ENCODE results near the gene CENPVL2. TPM values are rescaled to one million over a fixed set of nuclear protein-coding genes. Genes with fewer than 3 reads are reported as not detected.
"Not testable (repeated sequence)": the region's sequence is repeated elsewhere in the genome, so short reads cannot be mapped to it uniquely, and the experiment has no call there.

Gene CENPVL2
- total RNA-seq, 2 donors from 2014 or later, result 0.53 to 0.64 TPM

GRCh38 chrX:51697397-51697796 is 14.8 kb upstream of the CENPVL2 start:
- no peak overlapping the region for H3K9ac ChIP-seq (ENCODE audit: extremely low read depth, low read length, poor library complexity, severe bottlenecking)
- no peak for DNase-seq
- Mint-ChIP-seq H3K4me3 (no peak overlapping the region), H3K27ac (no peak overlapping the region), H3K4me1 (no peaks in the 10 kb centered on the region), H3K27me3 (ENCODE audit: insufficient read depth) (no peaks in the 10 kb centered on the region), H3K36me3 (ENCODE audit: low read depth) (no peaks in the 10 kb centered on the region), H3K9me3 (peaks cover 26% of the 10 kb centered on the region)
- no peaks in the 10 kb centered on the region for H3K36me3 ChIP-seq (ENCODE audit: control insufficient read depth, insufficient read depth, low read length)
- no peaks in the 10 kb centered on the region for H3K4me1 ChIP-seq (ENCODE audit: control insufficient read depth, insufficient read depth, low read length)
- H3K4me3 ChIP-seq (ENCODE audit: low read length), result no peak overlapping the region
- WGBS, 2 experiments (ENCODE audit: insufficient coverage in 1 of 2, insufficient read length in 1 of 2), result 93 to 94% methylated on average over 3 to 8 of the region's 8 CpGs
- no peak for TF ChIP-seq CTCF (conservative IDR thresholded peaks at IDR 0.05)
- no peaks in the 10 kb centered on the region for H3K27me3 ChIP-seq (ENCODE audit: control insufficient read depth, insufficient read depth, low read length, poor library complexity, severe bottlenecking)
- H3K27ac ChIP-seq (ENCODE audit: low read depth, low read length), result no peak overlapping the region
- no peaks in the 10 kb centered on the region for H3K9me3 ChIP-seq (ENCODE audit: control insufficient read depth, low read length)

- no peak overlapping the region for H3K27ac Mint-ChIP-seq
- WGBS, 2 experiments (ENCODE audit: insufficient coverage in 1 of 2, insufficient read length in 1 of 2), result 92% methylated on average over 6 of the region's 6 CpGs; no CpG with 5 or more reads in 1 of the 2 experiments
Observed at GRCh38 chrX:51694254-51694653, 11.6 kb upstream of the CENPVL2 start.

GRCh38 chrX:51681808-51682719 is 567 bp downstream of the CENPVL2 start:
- H3K9me3 Mint-ChIP-seq; H3K4me1 ChIP-seq (ENCODE audit: control insufficient read depth, insufficient read depth, low read length); H3K27me3 Mint-ChIP-seq (ENCODE audit: insufficient read depth); H3K4me3 ChIP-seq (ENCODE audit: low read length); DNase-seq; H3K27ac ChIP-seq (ENCODE audit: low read depth, low read length); H3K4me1 Mint-ChIP-seq; H3K9me3 ChIP-seq (ENCODE audit: control insufficient read depth, low read length); H3K9ac ChIP-seq (ENCODE audit: extremely low read depth, low read length, poor library complexity, severe bottlenecking); H3K27ac Mint-ChIP-seq; H3K27me3 ChIP-seq (ENCODE audit: control insufficient read depth, insufficient read depth, low read length, poor library complexity, severe bottlenecking); H3K36me3 ChIP-seq (ENCODE audit: control insufficient read depth, insufficient read depth, low read length); H3K36me3 Mint-ChIP-seq (ENCODE audit: low read depth); H3K4me3 Mint-ChIP-seq: not testable (repeated sequence)
- WGBS, 2 experiments (ENCODE audit: insufficient coverage in 1 of 2, insufficient read length in 1 of 2), result no CpG with 5 or more reads among the region's 88 CpGs

More at GRCh38 chrX:51694254-51694653, 11.6 kb upstream of the CENPVL2 start:
- DNase-seq, result peak; percentile 20
- Mint-ChIP-seq H3K36me3 (ENCODE audit: low read depth) (no peaks in the 10 kb centered on the region), H3K9me3 (peaks cover 26% of the 10 kb centered on the region), H3K4me3 (no peak overlapping the region), H3K4me1 (no peaks in the 10 kb centered on the region), H3K27me3 (ENCODE audit: insufficient read depth) (no peaks in the 10 kb centered on the region)
- no peaks in the 10 kb centered on the region for H3K9me3 ChIP-seq (ENCODE audit: control insufficient read depth, low read length)
- H3K27ac ChIP-seq (ENCODE audit: low read depth, low read length), result no peak overlapping the region
- no peaks in the 10 kb centered on the region for H3K4me1 ChIP-seq (ENCODE audit: control insufficient read depth, insufficient read depth, low read length)
- no peaks in the 10 kb centered on the region for H3K36me3 ChIP-seq (ENCODE audit: control insufficient read depth, insufficient read depth, low read length)
- no peak overlapping the region for H3K9ac ChIP-seq (ENCODE audit: extremely low read depth, low read length, poor library complexity, severe bottlenecking)
- no peak for TF ChIP-seq CTCF (conservative IDR thresholded peaks at IDR 0.05)
- no peaks in the 10 kb centered on the region for H3K27me3 ChIP-seq (ENCODE audit: control insufficient read depth, insufficient read depth, low read length, poor library complexity, severe bottlenecking)
- no peak overlapping the region for H3K4me3 ChIP-seq (ENCODE audit: low read length)

GRCh38 chrX:51679689-51680433 is 2.8 kb downstream of the CENPVL2 start:
- no CpG with 5 or more reads among the region's 18 CpGs for WGBS, 2 experiments (ENCODE audit: insufficient coverage in 1 of 2, insufficient read length in 1 of 2)

More at GRCh38 chrX:51679689-51680433, 2.8 kb downstream of the CENPVL2 start:
- H3K4me3 ChIP-seq (ENCODE audit: low read length); H3K4me1 Mint-ChIP-seq; H3K27ac Mint-ChIP-seq; H3K36me3 ChIP-seq (ENCODE audit: control insufficient read depth, insufficient read depth, low read length); H3K36me3 Mint-ChIP-seq (ENCODE audit: low read depth); H3K4me1 ChIP-seq (ENCODE audit: control insufficient read depth, insufficient read depth, low read length); H3K27ac ChIP-seq (ENCODE audit: low read depth, low read length); H3K9ac ChIP-seq (ENCODE audit: extremely low read depth, low read length, poor library complexity, severe bottlenecking); H3K9me3 Mint-ChIP-seq; DNase-seq; H3K9me3 ChIP-seq (ENCODE audit: control insufficient read depth, low read length); H3K4me3 Mint-ChIP-seq; H3K27me3 Mint-ChIP-seq (ENCODE audit: insufficient read depth); H3K27me3 ChIP-seq (ENCODE audit: control insufficient read depth, insufficient read depth, low read length, poor library complexity, severe bottlenecking): not testable (repeated sequence)
